SU-DHL-6 (cell line): ENCODE data around the gene DEPDC5.

Experiments
- EZH2phosphoT487 ChIP-seq: fragments of 200-600 bp; sonication (generic), shearing (Covaris generic); conservative IDR thresholded peaks from 2 replicates; pipeline ENCODE4 v1.6.1; 2018; ENCODE audit warnings: mild to moderate bottlenecking, antibody characterized with exemption, low read length, moderate library complexity, mixed read lengths
- TF ChIP-seq, protein P1 (sequence below): fragments of 200-600 bp; sonication (generic); IDR thresholded peaks from one replicate; pipeline ENCODE4 v1.5.1; 2017; ENCODE audit warnings: antibody characterized with exemption, mild to moderate bottlenecking, low read length, moderate library complexity; ENCODE audit not compliant: insufficient read depth, poor library complexity, severe bottlenecking

DNA sequence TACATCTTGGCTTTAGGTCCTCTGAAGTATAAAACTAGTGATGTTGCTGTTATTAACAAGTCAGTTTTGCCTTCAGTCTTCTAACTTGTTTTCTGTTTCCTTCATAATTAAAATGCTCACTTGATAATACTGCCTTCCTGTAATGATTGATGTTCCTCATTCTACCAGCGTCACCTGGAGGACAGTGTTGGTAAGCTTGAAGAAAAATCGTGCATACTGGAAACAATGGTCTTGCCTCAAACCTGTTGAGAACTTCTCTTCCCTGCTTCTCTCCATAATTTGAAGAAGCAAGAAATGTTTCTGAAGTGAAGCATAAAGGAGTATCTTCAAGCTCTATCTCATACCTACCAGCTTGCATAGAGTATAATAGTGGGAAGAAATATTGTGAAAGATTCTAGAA, 193.5 kb downstream of the DEPDC5 start:
- TF ChIP-seq, protein P1, sequence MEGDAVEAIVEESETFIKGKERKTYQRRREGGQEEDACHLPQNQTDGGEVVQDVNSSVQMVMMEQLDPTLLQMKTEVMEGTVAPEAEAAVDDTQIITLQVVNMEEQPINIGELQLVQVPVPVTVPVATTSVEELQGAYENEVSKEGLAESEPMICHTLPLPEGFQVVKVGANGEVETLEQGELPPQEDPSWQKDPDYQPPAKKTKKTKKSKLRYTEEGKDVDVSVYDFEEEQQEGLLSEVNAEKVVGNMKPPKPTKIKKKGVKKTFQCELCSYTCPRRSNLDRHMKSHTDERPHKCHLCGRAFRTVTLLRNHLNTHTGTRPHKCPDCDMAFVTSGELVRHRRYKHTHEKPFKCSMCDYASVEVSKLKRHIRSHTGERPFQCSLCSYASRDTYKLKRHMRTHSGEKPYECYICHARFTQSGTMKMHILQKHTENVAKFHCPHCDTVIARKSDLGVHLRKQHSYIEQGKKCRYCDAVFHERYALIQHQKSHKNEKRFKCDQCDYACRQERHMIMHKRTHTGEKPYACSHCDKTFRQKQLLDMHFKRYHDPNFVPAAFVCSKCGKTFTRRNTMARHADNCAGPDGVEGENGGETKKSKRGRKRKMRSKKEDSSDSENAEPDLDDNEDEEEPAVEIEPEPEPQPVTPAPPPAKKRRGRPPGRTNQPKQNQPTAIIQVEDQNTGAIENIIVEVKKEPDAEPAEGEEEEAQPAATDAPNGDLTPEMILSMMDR: peak; percentile 62
- no peak for TF ChIP-seq EZH2phosphoT487
